Endothelial cell of umbilical vein (primary cell): ENCODE results near the gene AREG. TPM values are rescaled to one million over a fixed set of nuclear protein-coding genes. Genes with fewer than 3 reads are reported as not detected.

Experiments used
- BruUV-seq: library from RNA; stranded (reverse); fragments of 400-500 nt; replicated peaks from 2 replicates; lab custom pipeline; 2021; lab: Mats Ljungman, UMichigan
- CTCF ChIA-PET: fragments of 300-600, 350-600 bp; sonication (Branson Sonifier 250); formaldehyde crosslinking; loops from one replicate; lab custom pipeline; 2021; ENCODE audit warnings: antibody characterized with exemption, inconsistent platforms; lab: Charles Lee
- POLR2A ChIA-PET: fragments of 300-600, 350-600 bp; sonication (Branson Sonifier 250); formaldehyde crosslinking; loops from one replicate; lab custom pipeline; 2021; ENCODE audit warnings: antibody characterized with exemption, inconsistent platforms; lab: Charles Lee
- DNase-seq: peaks from one replicate; pipeline ENCODE4 v3.0.0-alpha.2; 2011; ENCODE audit warnings: low read depth, low spot score
- FAIRE-seq: peaks from 2 replicates; lab custom pipeline; 2011; peaks lifted over from hg19 to GRCh38; lab: Jason Lieb, UNC
- H2AFZ ChIP-seq: 2 replicates; pipeline ENCODE4 v1.6.0; 2012; ENCODE audit warnings: low read depth, low read length, control low read depth, inconsistent platforms
- H3K27ac ChIP-seq: 2 replicates; pipeline ENCODE4 v1.5.1; 2011; ENCODE audit warnings: low read depth, mild to moderate bottlenecking, control low read depth, low read length, moderate library complexity; ENCODE audit not compliant: insufficient read depth
- H3K27me3 ChIP-seq, 2 experiments: 2 replicates each; pipeline versions ENCODE4 v1.6.0 to v1.6.1; 2011; ENCODE audit warnings: low read length in 2 of 2, mixed read lengths in 1 of 2; ENCODE audit not compliant: control insufficient read depth in 2 of 2, insufficient read depth in 2 of 2
- H3K36me3 ChIP-seq, 2 experiments: 2 replicates in 1 of 2; 3 replicates in 1 of 2; pipeline ENCODE4 v1.5.1; 2011; ENCODE audit warnings: low read length in 2 of 2, mild to moderate bottlenecking in 1 of 2, moderate library complexity in 1 of 2; ENCODE audit not compliant: control insufficient read depth in 2 of 2, insufficient read depth in 2 of 2; ENCODE audit errors: extremely low read depth in 1 of 2
- H3K4me1 ChIP-seq: 3 replicates; pipeline ENCODE4 v1.5.1; 2011; ENCODE audit warnings: mild to moderate bottlenecking, low read length; ENCODE audit not compliant: control insufficient read depth, insufficient read depth; ENCODE audit errors: extremely low read depth
- H3K4me2 ChIP-seq: 2 replicates; pipeline ENCODE4 v1.6.1; 2011; ENCODE audit warnings: low read length, control low read depth, mixed read lengths; ENCODE audit not compliant: insufficient read depth
- H3K4me3 ChIP-seq, 3 experiments: fragments of 200-600 bp in 1 of 3; sonication (generic), shearing (Covaris generic) in 1 of 3; replicated peaks in 1 of 3; 2 replicates each; pipeline ENCODE4 v1.5.1; 2011 to 2016; ENCODE audit warnings: control low read depth in 3 of 3, low read length in 3 of 3, mild to moderate bottlenecking in 2 of 3, inconsistent platforms in 1 of 3, low read depth in 1 of 3, moderate library complexity in 1 of 3; ENCODE audit not compliant: insufficient read depth in 1 of 3
- H3K79me2 ChIP-seq: 2 replicates; pipeline ENCODE4 v1.6.0; 2012; ENCODE audit warnings: low read length, inconsistent platforms; ENCODE audit not compliant: control insufficient read depth, insufficient read depth
- H3K9ac ChIP-seq: replicated peaks from 2 replicates; pipeline ENCODE3; 2011; ENCODE audit warnings: low read length, control low read depth; ENCODE audit not compliant: insufficient read depth; ENCODE audit errors: extremely low read depth
- H3K9me1 ChIP-seq: replicated peaks from 3 replicates; pipeline ENCODE4 v1.6.0; 2011; ENCODE audit warnings: mild to moderate bottlenecking, low read length; ENCODE audit not compliant: control insufficient read depth, insufficient read depth; ENCODE audit errors: extremely low read depth
- H3K9me3 ChIP-seq: replicated peaks from 2 replicates; pipeline ENCODE4 v1.5.1; 2012; ENCODE audit warnings: low read length, inconsistent platforms; ENCODE audit not compliant: control insufficient read depth, insufficient read depth
- H4K20me1 ChIP-seq: replicated peaks from 2 replicates; pipeline ENCODE3; 2011; ENCODE audit warnings: mild to moderate bottlenecking, low read length; ENCODE audit not compliant: control insufficient read depth, insufficient read depth; ENCODE audit errors: extremely low read depth
- CTCF ChIP-seq, 2 donors: IDR thresholded peaks; 1 replicate in 1 of 2; 2 replicates in 1 of 2; pipeline ENCODE4 v1.5.1; 2011; ENCODE audit warnings: low read length in 2 of 2, mild to moderate bottlenecking in 2 of 2, moderate library complexity in 2 of 2, control low read depth in 1 of 2, inconsistent platforms in 1 of 2, low read depth in 1 of 2; ENCODE audit not compliant: insufficient read depth in 1 of 2; ENCODE audit errors: extremely low read depth in 1 of 2
- EZH2 ChIP-seq: IDR thresholded peaks from 2 replicates; pipeline ENCODE4 v1.6.1; 2012; ENCODE audit warnings: borderline replicate concordance, low read depth, mild to moderate bottlenecking, moderate library complexity, low read length, inconsistent platforms; ENCODE audit not compliant: severe bottlenecking
- FOS ChIP-seq: IDR thresholded peaks from 2 replicates; pipeline ENCODE4 v1.6.1; 2011; ENCODE audit warnings: mild to moderate bottlenecking, low read length, moderate library complexity, borderline replicate concordance; ENCODE audit not compliant: insufficient read depth
- GATA2 ChIP-seq: IDR thresholded peaks from 2 replicates; pipeline ENCODE4 v1.7.0; 2011; ENCODE audit warnings: low read depth, mild to moderate bottlenecking, moderate library complexity, mixed read lengths, low read length; ENCODE audit not compliant: insufficient read length, insufficient read depth
- JUN ChIP-seq: IDR thresholded peaks from 2 replicates; pipeline ENCODE4 v1.6.1; 2011; ENCODE audit warnings: borderline replicate concordance, low read depth; ENCODE audit not compliant: insufficient read length, insufficient read depth
- MAX ChIP-seq: IDR thresholded peaks from 2 replicates; pipeline ENCODE4 v1.6.1; 2011; ENCODE audit not compliant: insufficient read depth, insufficient read length
- MYC ChIP-seq: IDR thresholded peaks from one replicate; pipeline ENCODE4 v1.6.1; 2011; ENCODE audit warnings: mild to moderate bottlenecking, low read depth, low read length
- POLR2A ChIP-seq: IDR thresholded peaks from 2 replicates; pipeline ENCODE4 v1.6.1; 2012; ENCODE audit warnings: low read depth, mild to moderate bottlenecking, control low read depth, low read length
- POLR2AphosphoS5 ChIP-seq: IDR thresholded peaks from 2 replicates; pipeline ENCODE4 v1.6.1; 2012; ENCODE audit warnings: low read depth, mild to moderate bottlenecking, control low read depth, low read length, moderate library complexity; ENCODE audit not compliant: insufficient read depth
- dilution Hi-C: fragments of 300-500 bp; cut with MboI; formaldehyde crosslinking; loops from one replicate; pipeline ENCODE4 v1.15.0; 2019; ENCODE audit warnings: low sequenced_read_pairs; ENCODE audit not compliant: extremely low pct_ligation_motif_present
- intact Hi-C: fragments of 100-400 bp; cut with micrococcal nuclease; formaldehyde crosslinking; loops from one replicate; pipeline ENCODE4 v1.10.0; 2022
- polyA plus RNA-seq, 4 experiments: library from polyadenylated mRNA; depleted of rRNA in 3 of 4; stranded (reverse) in 3 of 4; unstranded in 1 of 4; fragments of >200 nt; gene quantifications; 2 replicates each; pipeline versions ENCODE4 v1.2.1 to v1.2.3, GENCODE V29; 2011 to 2012; ENCODE audit warnings: missing spikeins in 1 of 4
- total RNA-seq: library from RNA; stranded (reverse); gene quantifications from 2 replicates; pipeline ENCODE4 v1.2.3, GENCODE V29; 2021

AREG gene
- total and polyA plus RNA-seq, 2 donors (not counting 3 experiments of a cell fraction or from before 2014, with no cell fraction given): 0.17 to 0.55 TPM

DNA sequence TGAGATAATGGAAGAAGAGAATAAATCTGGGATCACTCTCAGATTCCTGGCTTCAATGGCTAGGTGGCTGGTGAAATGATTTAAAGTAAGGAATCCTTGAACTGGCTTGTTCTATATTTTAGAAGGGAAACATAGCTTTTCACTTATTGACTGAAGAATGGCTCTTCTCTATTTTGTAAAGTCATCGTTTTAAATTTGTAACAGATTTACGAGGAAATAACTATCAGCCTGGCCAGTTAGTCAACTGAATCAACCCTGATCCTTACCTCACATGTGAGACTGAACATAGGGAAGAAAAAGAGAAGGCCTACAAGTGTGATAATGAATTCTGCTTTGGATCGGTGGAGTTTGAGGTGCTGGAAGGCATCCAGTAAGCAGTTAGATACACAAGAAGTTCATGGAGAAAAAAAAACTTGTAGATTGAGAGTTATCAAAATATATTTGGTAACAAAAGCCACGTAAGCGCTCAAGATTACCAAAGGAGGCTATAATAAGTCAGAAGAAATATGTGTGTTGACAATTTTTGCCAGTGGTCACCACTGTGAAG is 12.0 kb downstream of the AREG start:
- ChIA-PET POLR2A (no interaction called here), CTCF (interaction anchor here (1.2 to 3.9 kb wide), 4 partner anchors 12 to 219 kb away, joined by 4 to 18 read pairs (median 6); partner anchors contain the start of gene AREG)
- Histone ChIP-seq H3K9ac (no peak overlapping the region), H4K20me1 (no peaks in the 10 kb centered on the region), H3K4me2 (no peak overlapping the region), H3K27me3 (no peaks in the 10 kb centered on the region), H3K79me2 (no peaks in the 10 kb centered on the region), H3K4me1 (no peaks in the 10 kb centered on the region), H3K27ac (no peak overlapping the region), H3K9me1 (no peaks in the 10 kb centered on the region), H3K4me3 (no peak overlapping the region), H2AFZ (no peak overlapping the region), H3K9me3 (no peaks in the 10 kb centered on the region), H3K36me3 (no peaks in the 10 kb centered on the region)
- DNase-seq: no peak
- no TSS peak for BruUV-seq
- dilution Hi-C loops (no loop called here), intact Hi-C loops (no loop called here)
- TF ChIP-seq POLR2A: no peak
- TF ChIP-seq MYC: no peak
- no peak for TF ChIP-seq FOS
- no peak for TF ChIP-seq POLR2AphosphoS5
- TF ChIP-seq EZH2: no peak
- TF ChIP-seq CTCF (IDR thresholded peaks at IDR 0.05; ENCODE audit: extremely low read depth in 1 of 2, insufficient read depth in 1 of 2, low read depth in 1 of 2, low read length in 2 of 2): no peak
- no peak for TF ChIP-seq MAX
- no peak for TF ChIP-seq JUN
- TF ChIP-seq GATA2: no peak
- FAIRE-seq: no peak
